OCI-LY3 (cell line): ENCODE measurements around the gene C19orf25.

ENCODE experiments used
- CTCF ChIP-seq: fragments of 200-600, 300-600 bp; sonication (generic); IDR thresholded peaks from 2 replicates; pipeline ENCODE4 v1.5.1; 2014; ENCODE audit warnings: antibody characterized with exemption, low read length, low read depth
- EZH2phosphoT487 ChIP-seq: fragments of 200-600 bp; shearing (Covaris generic); IDR thresholded peaks from 2 replicates; pipeline ENCODE4 v1.6.1; 2018; ENCODE audit warnings: antibody characterized with exemption, mixed run types, low read depth

GRCh38 chr19:1505012-1505411 is 26.0 kb upstream of the C19orf25 start:
- TF ChIP-seq CTCF (no peak), EZH2phosphoT487 (no peak)
